Tibial nerve (tissue), 4 donors: Measurements from ENCODE around the gene TOP2B.

Experiments used
- EP300 ChIP-seq, 2 donors: sonication (generic); formaldehyde crosslinking; IDR thresholded peaks; one replicate each; pipeline ENCODE4 v1.6.1; 2017; ENCODE audit warnings: antibody characterized with exemption in 2 of 2, mild to moderate bottlenecking in 1 of 2
- POLR2A ChIP-seq, 2 donors: fragments of 450-650 bp; IDR thresholded peaks; one replicate each; pipeline ENCODE4 v1.6.1; 2017; ENCODE audit warnings: antibody characterized with exemption in 2 of 2, mild to moderate bottlenecking in 2 of 2, moderate library complexity in 2 of 2
- TF ChIP-seq, protein P1 (sequence below), 5 experiments: fragments of 200-600 bp in 3 of 5; fragments of 450-650 bp in 2 of 5; sonication (generic) in 3 of 5; IDR thresholded peaks; one replicate each; pipeline ENCODE4 v1.5.1; 2016 to 2019; ENCODE audit warnings: antibody characterized with exemption in 5 of 5, mild to moderate bottlenecking in 3 of 5, moderate library complexity in 2 of 5

DNA sequence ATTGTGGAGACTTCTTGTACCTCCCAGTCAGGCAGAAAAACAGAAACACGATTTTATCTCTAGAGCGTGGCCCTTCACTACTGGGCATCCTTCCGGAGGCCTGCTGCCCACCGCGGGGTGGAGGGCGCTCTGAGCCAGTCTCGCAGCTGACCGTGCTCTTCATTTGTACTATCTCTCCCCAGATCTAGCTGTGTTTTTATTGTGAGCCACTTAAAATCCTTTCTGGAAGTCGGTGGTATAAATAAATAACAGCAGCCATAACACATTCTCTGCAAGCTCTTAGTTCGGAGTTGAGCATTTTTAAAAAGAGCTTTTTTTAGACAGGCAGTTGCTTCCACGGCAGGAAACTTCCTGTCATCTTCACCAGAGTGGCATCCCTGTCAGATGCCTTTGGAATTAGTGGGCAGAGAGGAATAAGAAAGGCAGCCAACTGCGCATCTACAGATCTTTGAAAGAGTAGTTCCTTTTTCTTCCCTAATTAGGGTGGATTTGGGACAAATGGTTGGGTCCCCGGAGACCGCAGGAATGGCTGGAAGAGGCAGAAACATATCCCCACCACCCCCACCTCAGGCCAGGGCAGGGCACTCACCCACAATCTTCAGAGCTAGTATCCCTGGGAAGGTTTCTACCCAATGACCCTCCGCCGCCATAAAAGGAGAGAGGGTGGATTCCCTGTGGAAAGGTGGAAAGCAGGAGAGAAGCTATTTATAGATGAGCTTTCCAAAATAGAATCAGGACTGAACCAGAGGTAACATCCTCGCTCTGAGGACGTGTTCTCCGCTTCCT is 91.1 kb downstream of the TOP2B start:
- TF ChIP-seq POLR2A (IDR thresholded peaks at IDR 0.05) (no peak), EP300 (IDR thresholded peaks at IDR 0.05) (no peak)
- TF ChIP-seq, protein P1, sequence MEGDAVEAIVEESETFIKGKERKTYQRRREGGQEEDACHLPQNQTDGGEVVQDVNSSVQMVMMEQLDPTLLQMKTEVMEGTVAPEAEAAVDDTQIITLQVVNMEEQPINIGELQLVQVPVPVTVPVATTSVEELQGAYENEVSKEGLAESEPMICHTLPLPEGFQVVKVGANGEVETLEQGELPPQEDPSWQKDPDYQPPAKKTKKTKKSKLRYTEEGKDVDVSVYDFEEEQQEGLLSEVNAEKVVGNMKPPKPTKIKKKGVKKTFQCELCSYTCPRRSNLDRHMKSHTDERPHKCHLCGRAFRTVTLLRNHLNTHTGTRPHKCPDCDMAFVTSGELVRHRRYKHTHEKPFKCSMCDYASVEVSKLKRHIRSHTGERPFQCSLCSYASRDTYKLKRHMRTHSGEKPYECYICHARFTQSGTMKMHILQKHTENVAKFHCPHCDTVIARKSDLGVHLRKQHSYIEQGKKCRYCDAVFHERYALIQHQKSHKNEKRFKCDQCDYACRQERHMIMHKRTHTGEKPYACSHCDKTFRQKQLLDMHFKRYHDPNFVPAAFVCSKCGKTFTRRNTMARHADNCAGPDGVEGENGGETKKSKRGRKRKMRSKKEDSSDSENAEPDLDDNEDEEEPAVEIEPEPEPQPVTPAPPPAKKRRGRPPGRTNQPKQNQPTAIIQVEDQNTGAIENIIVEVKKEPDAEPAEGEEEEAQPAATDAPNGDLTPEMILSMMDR (IDR thresholded peaks at IDR 0.05), result no peak
